Fibroblast of skin of scalp (primary cell): ENCODE measurements around the gene POLDIP3. TPM values are rescaled to one million over a fixed set of nuclear protein-coding genes. Genes with fewer than 3 reads are reported as not detected.

Source experiments
- DNase-seq: peaks from one replicate; pipeline ENCODE4 v3.0.0-alpha.2; 2013
- polyA plus RNA-seq, 2 experiments: library from polyadenylated mRNA; unstranded; fragments of 120-200 nt; gene quantifications; one replicate each; pipeline ENCODE4 v1.2.1, GENCODE V29; 2013; ENCODE audit not compliant: insufficient read length in 2 of 2

The POLDIP3 gene
- 52.8 TPM for polyA plus RNA-seq (2013, experiment 1 of 2; ENCODE audit: insufficient read length)
- polyA plus RNA-seq (2013, experiment 2 of 2; ENCODE audit: insufficient read length): 53.0 TPM

- peak; percentile 99 for DNase-seq
Measured at GRCh38 chr22:42614312-42615091, at the start of gene POLDIP3. POLDIP3 (minus strand) TSS chr22:42614883; CDS start chr22:42614857, 26 bp downstream.

GRCh38 chr22:42661985-42662831 lies 47.5 kb upstream of the POLDIP3 start:
- DNase-seq: peak; percentile 71

GRCh38 chr22:42656578-42656977 lies 41.9 kb upstream of the POLDIP3 start:
- DNase-seq: no peak

DNA sequence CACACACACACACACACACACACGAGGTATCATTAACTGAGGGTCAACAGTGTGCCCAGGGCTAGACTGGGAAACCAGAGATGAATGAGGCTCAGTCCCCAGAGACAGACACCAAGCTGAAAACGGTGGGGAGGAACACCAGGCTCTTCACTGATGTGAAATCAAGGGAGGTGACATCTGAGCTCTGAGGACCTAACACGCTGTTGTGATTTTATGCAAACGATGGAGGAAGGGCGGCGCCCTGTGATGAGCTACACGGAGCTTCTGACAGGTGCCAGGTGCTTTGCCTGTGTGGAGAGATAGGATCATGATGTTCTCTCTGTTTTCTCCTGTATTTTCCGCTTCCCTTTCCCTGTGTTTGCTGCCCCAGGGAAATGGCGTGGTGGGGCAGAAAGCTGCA lies 41.0 kb upstream of the POLDIP3 start:
- no peak for DNase-seq

GRCh38 chr22:42654436-42655073 lies 39.9 kb upstream of the POLDIP3 start:
- DNase-seq: no peak

DNA sequence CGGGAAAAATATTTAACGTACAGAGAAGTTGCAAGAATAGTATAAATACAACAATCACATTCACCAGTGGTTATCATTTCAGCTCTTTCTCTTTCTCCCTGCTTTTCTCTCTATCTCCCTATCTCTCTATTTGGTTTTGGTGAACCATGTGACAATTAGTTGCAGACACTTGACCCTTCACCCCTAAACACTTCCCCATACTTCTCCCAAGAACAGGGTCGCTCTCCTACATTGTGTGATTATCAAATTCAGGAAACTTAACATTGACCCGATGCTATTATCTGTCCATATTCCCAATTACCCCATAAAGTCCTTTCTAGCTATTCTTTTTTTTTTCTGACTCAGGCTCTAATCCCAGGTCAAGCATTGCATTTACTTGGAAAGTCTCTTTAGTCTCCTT lies 39.3 kb upstream of the POLDIP3 start:
- DNase-seq: no peak

- no peak for DNase-seq
Measured at GRCh38 chr22:42651134-42651533, 36.5 kb upstream of the POLDIP3 start.

GRCh38 chr22:42649246-42650099 lies 34.8 kb upstream of the POLDIP3 start, which contains the start of gene CYB5R3:
CYB5R3 (minus strand) TSS chr22:42649392; CDS start chr22:42649315, 77 bp downstream.
- DNase-seq: peak; percentile 91

- peak; percentile 28 for DNase-seq
Measured at GRCh38 chr22:42648368-42649245, 33.9 kb upstream of the POLDIP3 start.

DNA sequence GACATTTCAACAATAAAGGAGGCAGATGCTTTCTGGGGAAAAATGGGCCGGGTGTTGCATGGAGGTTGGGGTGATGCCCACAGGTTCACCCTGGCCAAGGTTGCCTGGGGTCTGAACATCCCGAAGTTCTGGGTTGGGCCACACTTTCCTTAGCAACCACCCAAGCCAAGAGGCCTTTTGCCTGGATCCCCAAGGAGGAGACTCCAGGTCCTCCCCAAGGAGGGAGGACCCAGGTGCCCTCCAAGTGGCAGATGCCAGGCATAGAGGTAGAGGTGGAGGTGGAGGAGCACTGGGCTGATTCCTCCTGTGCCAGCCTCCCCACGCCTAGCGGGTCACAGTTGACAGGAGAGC lies 33.3 kb upstream of the POLDIP3 start:
- no peak for DNase-seq

DNA sequence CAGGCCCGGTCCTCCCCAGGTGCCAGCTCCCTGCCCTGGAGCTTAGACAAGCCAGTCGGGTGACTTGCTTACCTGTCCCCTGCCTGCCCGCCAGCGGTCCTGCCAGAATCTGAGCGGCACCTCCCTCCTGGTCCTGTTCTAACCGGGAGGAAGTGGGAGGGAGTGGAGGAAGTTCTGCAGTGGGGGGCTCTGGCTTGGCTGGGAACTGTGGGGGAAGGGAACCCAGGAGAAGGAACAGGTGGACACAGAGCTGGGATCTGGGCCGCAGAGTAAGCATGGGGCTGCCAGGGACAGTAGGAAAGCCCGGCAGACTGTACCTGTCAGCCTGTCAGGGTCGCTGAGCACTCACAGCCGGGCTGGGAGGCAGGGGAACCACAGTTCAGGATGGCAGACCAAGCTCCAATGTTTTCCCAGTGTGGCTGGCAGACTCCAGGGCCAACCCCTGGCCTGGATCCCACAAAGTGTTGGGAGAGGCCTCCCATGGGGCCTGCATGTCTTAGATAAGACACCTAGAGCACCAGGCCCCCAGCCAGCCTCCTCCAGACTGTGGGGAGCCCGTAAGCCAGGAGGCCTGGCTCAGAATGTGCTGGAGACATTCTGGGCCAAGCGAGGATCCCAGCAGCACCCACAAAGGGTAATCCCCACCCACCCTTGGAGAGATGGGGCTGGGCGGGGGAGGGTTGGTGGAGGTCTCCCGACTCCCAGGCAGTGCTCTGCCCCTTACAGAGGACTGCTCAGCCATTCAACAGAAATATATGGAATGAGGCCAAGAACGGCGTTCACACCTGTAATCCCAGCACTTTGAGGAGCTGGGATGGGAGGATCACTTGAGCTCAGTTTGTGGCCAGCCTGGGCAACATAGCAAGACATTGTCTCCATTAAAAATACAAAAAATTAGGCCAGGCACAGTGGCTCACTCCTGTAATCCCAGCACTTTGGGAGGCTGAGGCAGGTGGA lies 32.2 kb upstream of the POLDIP3 start:
- no peak for DNase-seq

DNA sequence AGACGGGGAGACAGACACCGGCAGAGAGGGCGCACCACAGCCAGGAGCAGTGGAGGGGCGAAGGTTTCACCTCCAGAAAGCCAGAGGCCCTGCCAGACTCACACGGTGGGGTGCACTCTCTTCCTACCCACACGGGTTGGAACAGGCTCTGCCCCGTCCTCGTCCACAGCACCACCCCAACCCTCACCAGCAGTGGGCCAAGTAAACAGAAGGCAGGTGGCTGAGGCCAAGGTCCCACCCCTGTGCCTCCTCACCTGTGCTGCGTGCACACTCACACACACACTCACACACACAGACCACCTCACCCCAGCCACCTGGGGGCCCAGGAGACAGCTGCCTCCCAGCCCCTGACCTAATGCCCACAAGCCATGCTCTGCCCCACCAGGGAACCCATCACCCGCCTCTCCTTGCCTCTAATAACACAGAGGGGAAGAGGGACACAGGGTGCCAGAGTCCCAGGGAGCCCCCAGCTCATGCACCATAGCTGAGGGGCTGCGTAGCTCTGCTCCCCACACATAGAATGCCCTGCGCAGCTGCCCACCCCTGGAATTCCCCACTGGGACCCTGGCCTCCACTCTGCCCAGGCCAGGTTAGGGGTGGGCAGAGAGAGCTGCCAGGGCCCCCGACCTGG lies 31.4 kb upstream of the POLDIP3 start:
- DNase-seq: no peak

GRCh38 chr22:42645341-42645937 lies 30.8 kb upstream of the POLDIP3 start:
- DNase-seq: no peak

DNA sequence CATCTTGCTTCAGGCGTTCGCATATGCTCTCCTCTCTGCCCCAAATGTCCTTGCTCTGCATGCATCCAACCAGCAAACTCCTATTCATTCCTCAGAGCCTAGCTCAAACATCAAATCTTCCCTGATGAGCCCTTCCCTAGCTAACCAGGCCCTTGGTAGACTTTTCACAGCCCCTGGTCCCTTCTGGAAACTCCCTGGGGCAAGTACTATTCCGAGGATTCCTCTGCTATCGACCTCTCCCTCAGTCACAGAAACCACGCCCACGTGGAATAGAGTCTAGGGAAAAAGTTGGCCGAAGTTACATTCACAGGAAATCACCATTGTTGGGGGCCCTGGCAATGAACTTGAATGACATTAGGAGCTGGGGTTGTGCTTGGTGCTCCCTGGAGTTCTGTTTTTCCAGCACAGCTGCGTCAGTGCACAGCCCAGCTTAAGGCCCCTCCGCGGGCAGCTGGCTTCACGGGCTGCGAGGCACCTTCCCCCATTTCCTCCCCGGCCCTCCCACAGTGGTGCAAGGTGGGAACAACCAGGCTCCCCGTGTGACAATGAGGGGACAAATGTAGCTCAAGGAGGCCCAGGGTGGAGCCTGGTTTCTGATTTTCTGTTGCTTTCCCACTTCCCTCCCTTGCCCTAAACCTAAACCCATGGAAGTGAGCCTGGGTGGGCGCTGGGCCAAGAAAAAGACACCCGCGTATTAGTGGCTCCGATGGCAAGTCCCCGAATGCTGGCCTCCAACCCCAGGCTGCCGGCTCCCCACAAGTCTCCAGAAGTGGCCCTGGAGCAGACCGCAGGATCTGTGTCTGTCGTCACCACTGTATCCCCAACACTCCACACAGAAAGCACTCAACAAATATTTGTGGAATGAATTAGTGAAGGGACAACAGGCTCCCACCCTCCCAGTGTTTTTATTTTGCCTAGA lies 30.0 kb upstream of the POLDIP3 start:
- peak; percentile 58 for DNase-seq

GRCh38 chr22:42643634-42644421 lies 29.1 kb upstream of the POLDIP3 start:
- DNase-seq: no peak

DNA sequence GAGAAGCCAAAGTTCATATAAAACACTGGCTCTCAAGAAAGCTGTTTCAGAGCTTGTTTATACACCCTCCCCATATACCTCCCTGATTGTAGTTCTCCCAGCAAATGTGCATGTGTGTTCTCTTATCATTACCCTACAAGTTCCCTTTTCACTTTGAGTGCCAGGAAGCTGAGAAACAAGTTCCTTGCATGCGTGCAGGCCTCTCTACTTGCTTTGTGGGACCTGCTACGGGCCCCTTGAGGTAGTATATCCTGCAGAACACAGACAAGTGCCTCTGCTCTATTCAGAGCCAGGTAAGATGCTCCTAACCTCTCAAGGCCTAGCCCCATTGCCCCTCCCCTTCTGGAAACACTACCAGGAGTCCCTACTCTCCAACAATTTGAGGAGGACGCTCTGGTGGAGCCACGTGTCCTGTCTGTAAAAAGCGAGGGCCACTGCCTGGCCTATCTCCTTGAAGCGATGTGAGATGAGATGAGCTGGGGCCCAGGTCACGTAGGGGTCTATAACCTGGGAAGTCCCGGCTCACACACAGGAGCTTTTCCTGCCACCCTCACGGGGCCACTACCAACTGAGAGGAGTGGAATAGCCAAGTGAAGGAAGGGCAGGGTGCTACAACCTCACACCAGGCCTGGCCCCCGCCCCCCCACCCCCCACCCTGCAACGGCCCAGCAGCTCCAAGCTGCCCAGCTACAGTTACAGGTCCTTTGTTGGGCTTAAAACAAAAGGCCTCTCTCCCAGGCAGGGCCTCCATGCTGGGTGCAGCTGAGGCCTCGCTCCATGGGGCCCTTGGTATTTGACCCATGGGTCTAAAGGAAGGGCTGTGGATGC lies 28.3 kb upstream of the POLDIP3 start:
- DNase-seq: no peak
